Breast epithelium (tissue), 3 donors: ENCODE measurements around the gene DEXI.

Experiments
- POLR2A ChIP-seq: fragments of 450-650 bp; IDR thresholded peaks from one replicate; pipeline ENCODE4 v1.6.1; 2016; ENCODE audit warnings: antibody characterized with exemption, mild to moderate bottlenecking, moderate library complexity
- TF ChIP-seq, protein P1 (sequence below), 3 donors: fragments of 450-650 bp; IDR thresholded peaks; one replicate each; pipeline ENCODE4 v1.5.1; 2016 to 2017; ENCODE audit warnings: antibody characterized with exemption in 3 of 3, mild to moderate bottlenecking in 3 of 3, moderate library complexity in 3 of 3

DNA sequence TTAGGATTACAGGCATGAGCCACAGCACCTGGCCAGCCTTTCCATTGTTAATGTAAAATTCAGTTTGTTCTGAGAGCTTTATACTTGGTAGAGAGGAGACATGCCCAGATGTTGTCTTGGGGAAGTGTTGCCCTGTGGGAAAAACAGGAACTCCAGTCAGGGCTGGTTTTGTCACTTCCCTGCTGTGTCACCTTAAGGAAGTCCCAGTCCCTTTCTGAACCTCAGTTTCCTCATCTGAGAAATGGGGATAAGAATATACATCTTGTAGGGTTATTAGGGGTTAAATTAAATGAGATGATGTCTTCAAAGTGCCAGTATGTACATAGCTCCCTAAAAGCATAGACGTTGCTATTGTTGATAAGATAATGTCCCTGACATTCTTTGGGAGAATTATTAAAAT is 27.3 kb upstream of the DEXI start:
- TF ChIP-seq, protein P1, sequence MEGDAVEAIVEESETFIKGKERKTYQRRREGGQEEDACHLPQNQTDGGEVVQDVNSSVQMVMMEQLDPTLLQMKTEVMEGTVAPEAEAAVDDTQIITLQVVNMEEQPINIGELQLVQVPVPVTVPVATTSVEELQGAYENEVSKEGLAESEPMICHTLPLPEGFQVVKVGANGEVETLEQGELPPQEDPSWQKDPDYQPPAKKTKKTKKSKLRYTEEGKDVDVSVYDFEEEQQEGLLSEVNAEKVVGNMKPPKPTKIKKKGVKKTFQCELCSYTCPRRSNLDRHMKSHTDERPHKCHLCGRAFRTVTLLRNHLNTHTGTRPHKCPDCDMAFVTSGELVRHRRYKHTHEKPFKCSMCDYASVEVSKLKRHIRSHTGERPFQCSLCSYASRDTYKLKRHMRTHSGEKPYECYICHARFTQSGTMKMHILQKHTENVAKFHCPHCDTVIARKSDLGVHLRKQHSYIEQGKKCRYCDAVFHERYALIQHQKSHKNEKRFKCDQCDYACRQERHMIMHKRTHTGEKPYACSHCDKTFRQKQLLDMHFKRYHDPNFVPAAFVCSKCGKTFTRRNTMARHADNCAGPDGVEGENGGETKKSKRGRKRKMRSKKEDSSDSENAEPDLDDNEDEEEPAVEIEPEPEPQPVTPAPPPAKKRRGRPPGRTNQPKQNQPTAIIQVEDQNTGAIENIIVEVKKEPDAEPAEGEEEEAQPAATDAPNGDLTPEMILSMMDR (IDR thresholded peaks at IDR 0.05), result no peak
- no peak for TF ChIP-seq POLR2A
